CD4-positive, alpha-beta T cell treated with Interleukin-10 for 1 hour (primary cell): ENCODE data around the gene NOTCH3.

Experiments used
- DNase-seq: peaks from one replicate; pipeline ENCODE4 v3.0.0-alpha.2; 2020

The NOTCH3 gene

DNA sequence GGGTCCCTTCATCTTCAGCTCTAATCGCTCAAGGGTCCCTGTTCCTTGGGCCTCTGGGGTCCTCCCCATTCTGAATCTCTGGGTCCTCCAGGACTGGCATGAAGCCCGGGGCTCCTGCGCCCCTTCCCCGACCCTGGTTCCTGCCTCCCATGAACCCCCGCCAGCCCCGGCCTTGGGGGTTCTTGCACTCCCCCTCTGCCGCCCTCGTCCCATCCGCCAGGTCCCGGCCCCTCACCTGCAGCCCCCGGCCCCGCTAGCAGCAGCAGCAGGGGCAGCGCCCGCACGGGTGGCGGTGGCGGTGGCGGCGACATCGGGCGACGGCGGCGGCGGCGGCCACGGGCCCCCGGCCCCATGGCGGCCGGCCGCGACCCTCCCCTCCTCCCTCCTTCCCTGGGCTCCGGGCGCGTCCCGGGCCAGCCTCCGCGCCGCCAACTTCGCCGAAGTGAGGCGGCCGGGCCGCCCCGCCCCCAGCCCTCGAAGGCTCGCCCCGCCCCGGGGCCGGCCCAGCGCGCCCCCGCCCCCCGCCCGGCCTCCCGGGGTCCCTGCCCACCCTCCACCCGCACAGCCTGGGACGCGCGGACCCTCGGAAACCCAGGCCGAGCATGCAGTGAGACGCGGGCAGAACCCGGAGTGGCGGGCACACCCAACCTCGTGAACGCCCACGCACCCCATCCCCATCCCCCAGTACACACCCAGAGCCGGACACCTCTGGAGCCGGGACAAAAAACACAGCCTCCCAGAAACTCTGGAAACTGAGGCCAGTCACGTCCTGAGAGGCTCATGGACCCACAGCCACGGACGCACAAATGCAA lies at the start of gene NOTCH3:
TSS of gene NOTCH3 (minus strand) at position 443 of the 812 bp plus-strand sequence. CDS start at position 353, 90 bp downstream.
- DNase-seq = no peak

DNA sequence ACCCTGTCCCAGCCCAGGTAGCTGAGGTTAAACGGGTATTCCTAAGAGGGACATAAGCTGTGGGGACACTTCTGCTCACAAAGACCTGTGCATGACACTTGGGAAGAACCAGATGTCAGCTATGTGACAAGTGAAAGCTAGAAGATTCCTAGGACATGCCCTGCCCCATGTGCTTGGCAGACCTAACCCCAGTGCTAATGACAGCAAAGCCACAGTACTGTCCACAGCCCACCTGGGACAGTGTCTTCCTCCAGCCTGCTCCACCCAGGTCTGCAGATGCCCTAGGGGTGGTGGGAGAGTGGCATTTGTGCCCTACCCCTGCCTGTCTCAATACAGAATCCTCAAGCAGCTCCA lies 49.8 kb upstream of the NOTCH3 start:
- DNase-seq = no peak

DNA sequence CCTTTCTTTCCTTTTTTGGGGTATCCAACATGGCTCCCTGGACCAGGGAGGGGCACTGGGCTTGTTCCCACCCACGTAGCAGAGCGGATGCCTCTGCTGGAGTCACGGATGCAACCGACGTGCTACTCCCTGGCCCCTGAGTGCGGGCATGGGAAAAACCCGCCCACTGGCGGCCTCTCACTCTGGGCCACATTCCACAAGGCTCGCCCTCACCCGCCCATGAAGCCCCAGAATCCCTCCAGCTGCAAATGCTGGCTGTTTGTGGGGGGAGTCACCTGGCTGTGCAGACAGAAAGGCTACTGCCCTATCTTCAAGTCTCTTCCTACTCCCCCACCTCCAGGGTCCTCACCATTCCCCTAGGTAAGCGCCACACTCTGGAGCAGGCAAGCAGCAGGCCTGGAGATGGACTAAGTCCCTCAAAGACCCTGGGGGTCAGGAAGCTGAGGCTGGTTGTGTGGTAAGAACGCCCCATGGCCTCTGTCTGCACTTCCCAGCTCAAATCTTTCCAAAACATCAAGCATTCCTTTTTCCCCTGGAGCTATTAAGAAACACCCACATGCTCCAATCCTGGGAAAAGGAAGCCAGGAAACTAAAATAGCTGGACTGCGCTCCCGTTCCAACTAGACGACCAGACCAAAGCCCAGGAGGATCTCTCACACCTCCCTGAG lies 49.3 kb upstream of the NOTCH3 start:
- DNase-seq = no peak

DNA sequence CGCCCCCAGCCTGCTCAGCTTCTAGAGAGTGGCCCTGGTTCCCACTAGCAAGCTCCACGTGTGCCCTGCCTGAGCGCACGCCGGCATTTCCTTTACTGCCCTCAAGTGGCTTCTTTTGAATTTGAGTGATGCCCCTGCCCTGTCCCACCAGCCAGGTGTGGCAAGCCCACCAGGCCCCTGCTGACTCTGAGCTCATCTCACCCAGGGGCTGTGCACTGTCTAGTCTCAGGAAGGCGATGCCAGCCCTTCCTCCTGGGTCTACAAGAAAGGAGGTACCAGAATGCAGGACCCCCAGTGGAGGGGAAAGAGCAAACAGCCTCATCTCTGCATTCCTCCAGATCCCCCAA lies 48.7 kb upstream of the NOTCH3 start:
- DNase-seq = no peak

DNA sequence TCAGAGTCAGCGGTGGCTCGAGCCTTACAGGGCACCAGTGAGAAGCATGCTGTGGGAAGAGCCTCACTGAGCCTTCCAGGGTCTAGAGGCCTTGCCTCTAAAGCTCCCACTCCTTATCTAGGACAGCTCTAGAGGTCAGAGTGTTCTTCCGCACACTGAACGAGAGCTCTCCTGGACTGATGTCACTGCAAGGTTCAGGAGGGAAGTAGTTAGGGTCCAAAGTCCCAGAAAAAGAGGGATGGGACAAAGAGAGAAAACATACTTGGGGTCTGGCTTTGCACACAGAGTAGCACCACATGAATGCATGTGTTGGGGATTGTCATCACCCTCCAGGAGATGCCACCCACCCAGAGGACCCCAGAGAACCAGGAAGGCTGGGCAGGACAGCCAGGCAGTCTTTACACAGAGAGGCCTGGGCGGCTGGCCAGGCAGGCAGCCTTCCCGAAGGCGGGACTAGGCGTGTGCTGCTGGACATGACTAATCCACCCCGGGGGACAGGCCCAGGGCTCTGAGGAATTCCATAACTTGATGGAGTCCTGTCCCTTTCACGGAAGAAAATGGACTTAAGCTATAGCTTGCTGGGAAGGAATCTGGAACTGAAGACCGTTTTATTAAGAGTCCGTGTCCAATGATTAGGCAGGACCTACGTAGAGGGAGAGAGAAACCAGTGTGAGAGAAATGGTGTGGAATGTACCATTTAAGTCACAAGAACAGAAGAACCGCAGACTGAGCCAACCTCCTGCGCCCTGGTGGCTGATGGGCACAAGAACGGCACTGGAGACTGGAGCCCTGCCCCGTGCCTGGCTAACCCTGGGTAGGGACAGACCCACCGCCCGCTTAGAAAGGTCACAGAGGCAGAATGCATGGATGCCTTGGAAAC lies 48.1 kb upstream of the NOTCH3 start:
- no peak for DNase-seq

DNA sequence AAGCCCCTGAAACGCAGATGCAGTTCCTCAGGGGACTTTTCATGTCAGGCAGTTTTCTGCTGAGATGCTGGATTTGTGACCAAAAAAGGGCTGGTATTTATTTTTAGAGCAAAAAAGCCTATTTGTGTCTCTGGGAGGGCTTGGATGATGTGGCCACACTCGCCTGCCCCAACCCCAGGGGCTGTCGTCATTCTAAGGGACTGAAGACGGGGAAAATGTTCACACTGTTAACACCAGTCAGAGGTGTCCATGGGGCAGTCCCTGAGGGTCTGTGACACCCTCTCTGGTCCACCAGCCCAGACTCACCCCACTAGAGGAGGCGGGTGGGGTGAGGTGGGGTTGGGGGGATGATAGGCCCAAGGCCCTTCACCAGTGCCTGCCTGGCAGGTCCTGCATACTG lies 47.3 kb upstream of the NOTCH3 start:
- DNase-seq = no peak

DNA sequence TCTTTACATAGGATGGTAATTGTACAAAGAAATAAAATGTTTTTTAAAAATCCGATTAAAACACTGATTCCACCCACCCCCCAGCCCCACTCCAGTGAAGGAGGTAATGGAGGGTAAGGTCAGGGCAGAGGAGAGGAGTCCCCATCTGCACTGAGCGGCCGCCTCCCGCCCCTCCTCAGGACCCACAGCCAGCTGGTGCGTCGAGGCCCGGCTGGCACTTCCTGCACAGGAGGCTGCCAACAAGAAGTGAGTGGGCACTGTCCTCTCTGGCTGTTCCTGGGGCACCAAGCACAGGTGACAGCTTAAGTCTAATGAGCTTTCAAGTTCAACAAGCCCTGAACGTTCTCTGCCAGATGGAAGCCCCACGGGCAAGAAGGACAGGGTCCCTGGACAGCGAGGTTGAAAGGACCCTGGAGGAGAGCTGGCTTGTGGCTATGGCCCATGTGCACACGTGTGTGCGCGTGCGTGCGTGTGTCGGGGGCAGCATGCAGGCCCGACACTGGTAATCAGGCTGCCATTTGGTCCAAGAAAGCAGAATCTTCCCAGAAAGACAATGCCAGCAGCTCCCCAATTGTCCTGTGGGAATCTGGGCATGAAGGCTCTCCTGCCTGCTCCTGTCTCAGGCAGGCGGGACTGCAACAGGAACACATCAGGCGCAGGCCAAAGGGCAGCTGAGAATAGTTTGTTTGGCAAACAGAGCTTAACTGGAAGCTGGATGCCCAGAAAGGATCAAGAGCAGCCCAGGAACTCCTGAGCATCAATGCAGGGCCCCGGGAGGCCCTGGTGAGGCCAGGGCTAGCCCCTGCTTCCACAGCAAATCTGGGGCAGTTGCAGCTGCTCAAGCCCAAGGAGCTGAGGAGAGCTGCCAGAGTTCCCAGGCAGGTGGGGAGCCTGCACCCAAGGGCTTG lies 46.6 kb upstream of the NOTCH3 start:
- no peak for DNase-seq

DNA sequence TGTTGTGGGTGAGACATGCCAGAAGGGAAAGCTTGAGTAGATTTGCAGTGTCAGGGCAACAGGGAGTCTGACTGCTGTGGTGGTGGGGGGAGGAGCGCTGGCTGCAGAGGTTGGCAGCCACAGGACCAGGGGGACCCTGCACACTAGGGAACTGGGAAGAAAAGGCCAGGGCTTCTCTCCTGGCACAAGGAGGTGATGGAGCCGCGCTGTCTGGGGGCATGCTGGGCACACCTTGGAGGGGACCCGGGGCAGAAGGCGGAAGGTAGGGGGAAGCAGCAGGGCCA lies 45.3 kb upstream of the NOTCH3 start:
- DNase-seq = no peak

DNA sequence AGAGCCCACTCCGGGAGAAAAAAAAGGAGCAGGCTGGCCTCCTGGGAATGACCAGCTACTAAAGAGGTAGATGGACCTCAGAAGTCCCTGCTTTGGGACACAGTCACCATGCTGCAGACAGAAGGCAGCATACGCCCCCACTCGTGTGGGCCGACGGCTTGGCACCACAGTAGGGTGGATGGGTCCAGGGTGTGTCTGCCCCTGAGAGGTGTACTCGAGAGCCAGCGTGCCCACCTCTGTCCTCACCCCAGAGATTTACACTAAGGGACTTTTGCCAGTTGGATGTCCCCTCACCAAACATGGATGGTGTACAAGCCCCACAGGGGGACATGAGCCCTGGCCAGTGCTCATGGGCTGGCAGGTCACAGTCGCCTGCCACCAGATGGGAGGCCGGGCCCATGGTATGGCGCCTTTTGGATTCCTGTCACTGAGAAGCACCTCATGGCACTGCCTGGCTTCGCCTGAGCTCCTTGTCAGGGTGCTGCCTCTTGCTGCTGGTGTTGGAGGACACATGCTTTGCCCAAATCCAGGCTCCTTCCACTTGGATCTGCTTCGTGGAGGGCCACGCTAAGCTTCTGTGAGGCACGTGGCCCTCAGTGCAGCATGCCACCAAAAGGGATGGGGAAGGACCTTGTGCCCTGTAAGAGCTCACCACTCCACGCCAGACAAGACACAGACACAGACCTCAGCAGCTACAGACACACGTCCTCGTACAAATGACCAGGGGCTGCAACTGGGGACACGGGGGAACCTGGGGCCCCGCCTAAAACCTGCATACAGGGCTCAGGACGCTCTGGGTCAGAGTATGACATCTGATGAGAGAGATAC lies 44.8 kb upstream of the NOTCH3 start:
- no peak for DNase-seq

DNA sequence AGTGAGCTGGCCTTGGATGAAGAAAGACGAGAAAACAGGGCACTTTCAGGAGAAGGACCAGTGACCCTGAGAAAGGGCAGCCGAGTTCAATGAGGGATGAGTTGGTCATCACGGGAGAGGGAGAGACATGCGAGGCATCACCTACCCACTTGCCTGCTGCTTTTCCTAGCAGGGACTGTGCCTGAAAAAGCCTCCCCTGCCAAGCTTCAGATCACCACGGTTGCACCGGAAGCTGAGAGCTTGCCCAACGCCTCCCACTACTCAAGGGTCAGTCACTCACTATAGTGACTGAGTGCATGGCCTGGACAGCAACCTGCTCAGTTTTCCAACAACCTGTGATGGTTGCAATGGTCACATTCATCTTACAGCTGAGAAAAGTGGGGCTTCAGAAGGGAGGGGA lies 44.0 kb upstream of the NOTCH3 start:
- no peak for DNase-seq

DNA sequence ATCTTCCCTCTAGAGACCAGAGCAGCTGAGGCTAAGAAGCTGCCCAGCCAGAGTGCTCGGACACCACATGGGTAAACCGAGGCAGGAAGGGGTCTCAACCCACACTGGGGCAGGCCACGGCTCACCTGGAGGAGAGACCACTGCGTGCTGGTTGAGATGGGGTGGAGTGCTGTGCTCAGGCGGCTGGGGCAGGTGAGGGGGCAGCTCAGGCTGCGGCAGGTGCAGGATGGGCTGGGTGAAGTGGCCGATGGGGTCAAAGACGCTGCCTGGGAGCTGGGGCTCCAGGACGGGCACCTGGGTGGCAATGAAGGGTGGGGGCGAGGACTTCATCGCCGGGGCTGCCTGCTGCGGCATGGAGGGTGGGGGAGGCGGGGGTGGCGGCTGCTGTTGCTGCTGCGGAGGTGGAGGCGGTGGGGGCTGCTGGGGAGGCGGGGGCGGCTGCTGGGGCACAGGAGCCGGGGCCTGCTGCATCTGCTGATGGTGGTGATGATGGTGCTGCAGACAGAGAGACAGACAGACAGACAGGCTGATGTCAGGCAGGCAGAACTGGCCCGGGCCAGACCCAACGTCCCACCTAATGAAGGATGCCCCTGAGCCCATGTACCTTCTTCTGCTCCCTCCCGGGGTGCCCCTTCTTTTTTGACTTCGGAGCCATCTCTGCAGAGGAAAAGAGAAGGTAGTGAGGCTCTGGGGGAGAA lies 43.5 kb upstream of the NOTCH3 start:
- DNase-seq = no peak

DNA sequence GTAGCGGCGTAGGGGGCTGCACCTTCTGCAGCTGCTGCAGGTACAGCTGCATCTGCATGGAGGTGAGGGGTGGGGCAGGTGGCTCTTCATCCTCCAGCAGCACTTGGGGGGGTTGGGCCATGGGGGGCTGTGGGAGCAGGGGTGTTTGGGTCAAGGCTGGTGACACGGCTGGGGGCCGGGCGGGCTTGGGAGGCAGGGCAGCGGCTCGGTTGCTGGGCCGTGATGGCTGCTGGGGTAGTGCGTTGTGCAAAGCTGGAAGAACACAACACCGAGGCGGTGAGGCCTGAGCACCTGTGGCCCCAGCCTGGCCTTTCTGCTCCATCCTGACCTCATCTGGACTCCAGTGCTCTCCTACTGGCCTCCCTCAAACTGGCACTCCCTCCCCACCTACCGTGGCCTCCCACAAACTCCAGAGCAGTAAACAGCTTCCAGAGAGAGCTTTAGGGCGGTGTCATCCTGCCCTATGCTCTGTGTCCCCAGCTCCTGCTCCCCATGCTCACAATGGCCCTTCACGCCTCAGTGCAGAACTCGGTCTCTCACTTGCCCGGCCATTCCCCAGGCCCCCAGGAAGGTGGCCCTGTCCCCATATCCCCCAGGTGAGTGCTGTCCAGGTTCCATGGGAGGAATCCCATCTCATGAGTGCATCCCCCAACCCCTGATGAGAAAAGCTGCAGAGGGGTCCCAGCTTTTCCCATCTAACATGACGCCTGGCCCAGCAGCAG lies 42.6 kb upstream of the NOTCH3 start:
- no peak for DNase-seq

DNA sequence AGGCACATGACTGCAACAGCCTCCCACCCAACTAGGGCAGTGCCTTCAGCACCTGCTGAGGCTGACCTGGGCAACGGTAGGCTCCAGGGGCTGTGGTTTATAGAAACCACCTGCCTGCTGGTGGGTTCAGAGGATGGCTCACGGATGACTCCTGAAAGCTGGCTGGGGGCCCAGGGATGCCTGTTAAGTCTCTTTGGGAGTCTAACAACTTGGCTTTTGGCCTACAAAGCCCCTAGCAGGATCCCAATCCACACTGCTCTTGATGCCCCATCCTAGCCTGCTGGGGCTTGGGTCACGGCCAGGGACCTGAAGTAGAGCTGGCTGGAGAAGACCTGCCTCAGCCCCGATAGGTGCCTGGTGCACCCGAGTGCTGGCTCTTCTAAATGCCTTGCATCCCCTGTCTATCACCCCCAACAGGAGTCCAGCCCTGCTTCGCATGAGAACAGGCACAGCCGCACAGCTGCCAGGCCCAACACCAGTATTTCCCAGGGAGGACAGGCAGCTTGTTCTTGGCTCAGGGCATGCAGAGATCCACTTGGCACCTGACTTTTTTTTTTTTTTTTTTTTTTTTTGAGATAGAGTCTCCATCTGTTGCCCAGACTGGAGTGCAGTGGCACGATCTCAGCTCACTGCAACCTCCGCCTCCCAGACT lies 40.6 kb upstream of the NOTCH3 start:
- no peak for DNase-seq

DNA sequence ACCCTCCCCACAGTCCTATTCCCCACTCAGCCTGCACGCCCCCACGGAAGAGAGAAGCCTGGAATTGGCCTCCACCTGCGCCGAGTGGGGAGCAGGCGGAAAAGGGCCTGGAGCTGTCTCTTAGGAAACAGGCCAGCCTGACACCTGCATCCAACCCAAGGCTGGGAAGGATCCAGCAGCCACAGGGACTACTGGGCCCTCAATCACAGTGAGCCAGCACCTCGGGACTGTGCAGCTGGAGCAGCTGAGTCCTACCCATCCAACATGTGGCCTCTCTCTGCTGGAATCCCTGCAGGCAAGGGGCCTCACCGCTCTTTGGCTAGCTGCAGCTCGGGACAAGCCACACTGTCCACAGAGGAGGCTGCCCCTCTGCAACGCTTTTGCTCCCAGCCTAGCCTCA lies 39.7 kb upstream of the NOTCH3 start:
- no peak for DNase-seq

DNA sequence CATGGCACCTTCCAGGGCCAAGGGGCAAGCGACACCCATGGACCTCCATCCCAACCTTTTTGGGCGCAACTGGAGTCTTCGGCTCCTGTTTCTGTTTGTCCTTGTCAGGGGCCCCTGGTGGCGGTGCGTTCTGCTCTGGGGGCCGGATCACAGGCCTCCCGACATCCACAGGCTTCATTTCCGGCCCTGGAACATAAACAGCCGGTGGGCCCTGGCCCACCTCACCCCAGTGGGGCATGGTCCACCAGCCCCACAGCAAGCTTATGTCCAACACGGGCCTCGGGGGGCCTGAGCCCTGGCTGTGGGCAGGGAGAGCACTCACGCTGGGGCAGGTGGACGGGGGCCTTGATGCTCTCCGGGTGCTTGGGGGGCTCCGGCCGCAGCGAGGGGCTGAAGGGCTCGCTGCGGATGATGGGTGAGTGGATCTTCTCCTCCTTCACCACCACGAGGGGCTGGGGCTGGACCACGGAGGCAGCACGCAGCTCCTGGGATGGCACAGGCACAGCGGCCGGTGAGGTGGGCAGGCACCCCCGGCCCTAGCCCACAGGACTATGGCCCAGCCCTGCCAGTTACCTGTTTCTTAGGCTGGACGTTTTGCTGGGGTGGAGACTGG lies 38.6 kb upstream of the NOTCH3 start:
- DNase-seq = no peak

DNA sequence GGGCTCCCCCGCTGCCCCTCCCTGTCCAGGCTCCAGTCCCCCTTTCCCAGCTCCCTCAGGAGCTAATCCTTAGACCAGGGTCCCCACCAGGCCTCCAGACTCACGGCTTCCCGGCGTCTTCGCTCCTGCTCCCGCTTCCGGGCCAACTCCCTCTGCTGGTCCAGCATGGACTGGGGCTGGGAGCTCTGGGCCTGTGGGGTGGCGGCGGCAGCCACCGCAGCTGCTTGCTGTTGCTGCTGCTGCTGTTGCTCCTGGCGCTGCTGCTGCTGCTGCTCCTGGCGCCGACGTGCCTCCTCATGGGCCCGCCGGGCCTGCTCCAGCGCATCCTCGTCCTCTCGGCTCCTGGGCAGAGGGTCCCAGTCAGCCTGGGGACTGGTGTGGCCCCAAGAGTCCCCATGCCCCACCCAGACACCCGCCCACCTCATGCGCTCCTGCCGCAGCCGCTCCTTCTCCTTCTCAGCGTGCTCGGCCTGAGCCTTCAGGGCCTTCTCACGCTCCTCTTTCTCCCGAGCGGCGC lies 37.9 kb upstream of the NOTCH3 start:
- DNase-seq = no peak

DNA sequence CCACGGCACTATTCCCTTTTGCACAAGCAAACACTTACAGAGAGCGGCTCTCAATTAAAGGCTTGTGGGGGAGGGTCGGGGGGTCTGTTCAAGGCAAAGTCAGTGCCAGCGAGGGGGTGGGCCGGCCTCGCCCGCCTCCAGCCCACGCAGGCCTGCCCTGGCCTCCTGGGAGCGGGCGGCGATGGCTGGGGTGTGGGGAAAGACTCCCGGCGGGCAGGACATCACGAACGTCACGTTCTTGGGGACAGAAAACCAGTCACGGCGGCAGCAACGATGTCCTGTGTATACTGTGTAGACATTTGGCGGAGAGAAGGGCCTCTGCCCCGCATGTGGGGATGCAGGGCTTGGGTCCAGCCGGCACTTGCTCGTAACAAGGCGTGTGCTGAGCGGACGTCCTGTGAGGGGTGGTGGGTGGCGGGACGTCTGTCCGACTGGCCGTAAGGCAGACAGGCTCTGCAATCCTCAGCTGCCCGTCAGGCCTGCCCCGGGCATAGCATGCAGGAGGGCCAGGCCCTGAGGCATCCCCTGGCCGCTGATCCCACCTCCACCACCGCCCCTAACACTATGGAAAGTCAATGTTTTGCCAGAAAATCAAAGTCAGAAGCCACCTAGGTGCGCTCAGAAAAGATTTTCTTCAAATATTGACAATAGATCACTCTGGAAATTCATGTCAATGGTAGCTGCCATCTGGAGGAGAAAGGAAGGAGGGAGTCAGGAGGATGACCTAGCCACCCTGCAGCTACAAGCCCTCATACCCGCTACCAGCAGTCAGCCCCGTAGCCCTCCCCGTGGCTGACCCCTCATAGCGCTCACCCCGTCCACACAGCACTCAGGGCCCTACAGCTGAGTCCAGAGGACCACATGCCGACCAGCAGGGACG lies 37.2 kb upstream of the NOTCH3 start:
- DNase-seq = no peak

DNA sequence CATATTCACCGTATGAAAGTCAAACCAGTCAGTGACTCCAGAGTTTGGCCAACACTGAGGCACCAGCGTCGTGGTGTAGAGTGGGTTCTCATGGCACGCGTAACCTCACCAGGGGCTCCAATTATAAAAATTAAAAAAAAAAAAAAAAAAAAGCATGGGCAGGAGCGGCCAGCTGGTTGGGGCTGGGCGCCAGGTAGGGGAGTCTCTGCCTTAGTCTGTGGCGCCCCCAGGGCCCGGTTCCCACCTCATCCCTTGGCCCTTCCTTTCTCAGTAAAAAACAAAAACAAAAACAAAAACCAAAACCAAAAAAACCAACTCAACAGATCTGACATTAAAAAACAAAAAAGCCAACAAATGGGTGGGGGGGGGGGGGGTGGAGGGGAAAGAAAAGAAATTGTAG lies 36.1 kb upstream of the NOTCH3 start:
- no peak for DNase-seq
